Measurements from ENCODE around the gene RAP1GAP2.
A peak's percentile ranks its signal among the peaks of the same experiment; 100 is the strongest.

The RAP1GAP2 gene

GRCh38 chr17:3011891-3012290, 215.7 kb downstream of the RAP1GAP2 start:
- TF ChIP-seq CTCF (conservative IDR thresholded peaks at IDR 0.05) = no peak
- peak overlapping the region; percentile 74 for H3K27ac ChIP-seq

GRCh38 chr17:3012926-3013581, 216.8 kb downstream of the RAP1GAP2 start:
- TF ChIP-seq CTCF (conservative IDR thresholded peaks at IDR 0.05) = peak; percentile 85
- H3K27ac ChIP-seq = peak overlapping the region; percentile 74; the same call in 1 of the 2 replicates

GRCh38 chr17:3015890-3016289, 219.7 kb downstream of the RAP1GAP2 start:
- no peak for TF ChIP-seq CTCF (conservative IDR thresholded peaks at IDR 0.05)

GRCh38 chr17:3017936-3018335, 221.7 kb downstream of the RAP1GAP2 start:
- no peak for TF ChIP-seq CTCF (conservative IDR thresholded peaks at IDR 0.05)
- no peak overlapping the region for H3K27ac ChIP-seq

More at GRCh38 chr17:3015890-3016289, 219.7 kb downstream of the RAP1GAP2 start:
- H3K27ac ChIP-seq = no peak overlapping the region

- TF ChIP-seq CTCF (conservative IDR thresholded peaks at IDR 0.05) = no peak
Measured at GRCh38 chr17:3019761-3020160, 223.5 kb downstream of the RAP1GAP2 start.

GRCh38 chr17:3020381-3020780, 224.1 kb downstream of the RAP1GAP2 start:
- H3K27ac ChIP-seq = no peak overlapping the region
- no peak for TF ChIP-seq CTCF (conservative IDR thresholded peaks at IDR 0.05)

More at GRCh38 chr17:3019761-3020160, 223.5 kb downstream of the RAP1GAP2 start:
- no peak overlapping the region for H3K27ac ChIP-seq

GRCh38 chr17:3022197-3022596, 226.0 kb downstream of the RAP1GAP2 start:
- no peak for TF ChIP-seq CTCF (conservative IDR thresholded peaks at IDR 0.05)
- no peak overlapping the region for H3K27ac ChIP-seq

All from VCaP (cell line).